EL (cell line): ENCODE results near the gene CACNA1C.

ENCODE experiments used
- DNase-seq: peaks from one replicate; pipeline ENCODE4 v3.0.0-alpha.2; 2016

The CACNA1C gene

GRCh38 chr12:2035431-2036055, 17.2 kb upstream of the CACNA1C start:
- DNase-seq = no peak

- DNase-seq = no peak
Measured at GRCh38 chr12:2039034-2039433, 13.8 kb upstream of the CACNA1C start.

- DNase-seq = no peak
Measured at GRCh38 chr12:2043054-2043453, 9.7 kb upstream of the CACNA1C start.

- DNase-seq = no peak
Measured at GRCh38 chr12:2044165-2044564, 8.6 kb upstream of the CACNA1C start.

GRCh38 chr12:2046957-2047356, 5.8 kb upstream of the CACNA1C start:
- DNase-seq = no peak

GRCh38 chr12:2047752-2048151, 5.0 kb upstream of the CACNA1C start:
- DNase-seq = no peak

GRCh38 chr12:2049604-2050540, 2.9 kb upstream of the CACNA1C start:
- peak; percentile 15 for DNase-seq

- peak; percentile 18 for DNase-seq
Measured at GRCh38 chr12:2051700-2052621, 826 bp upstream of the CACNA1C start.

GRCh38 chr12:2053691-2054090, 904 bp downstream of the CACNA1C start:
- peak; percentile 55 for DNase-seq

GRCh38 chr12:2054091-2055018, 1.6 kb downstream of the CACNA1C start:
- DNase-seq = peak; percentile 33

- peak; percentile 54 for DNase-seq
Measured at GRCh38 chr12:2057041-2057794, 4.4 kb downstream of the CACNA1C start.

GRCh38 chr12:2057795-2058408, 5.1 kb downstream of the CACNA1C start:
- DNase-seq = no peak

GRCh38 chr12:2058837-2059236, 6.0 kb downstream of the CACNA1C start:
- no peak for DNase-seq

GRCh38 chr12:2061402-2061801, 8.6 kb downstream of the CACNA1C start:
- DNase-seq = no peak

GRCh38 chr12:2064071-2064507, 11.3 kb downstream of the CACNA1C start:
- peak; percentile 49 for DNase-seq

GRCh38 chr12:2068653-2069052, 15.9 kb downstream of the CACNA1C start:
- no peak for DNase-seq

GRCh38 chr12:2070440-2071045, 17.8 kb downstream of the CACNA1C start:
- no peak for DNase-seq

- no peak for DNase-seq
Measured at GRCh38 chr12:2074792-2075191, 22.0 kb downstream of the CACNA1C start.

GRCh38 chr12:2075508-2076195, 22.9 kb downstream of the CACNA1C start:
- DNase-seq = no peak

GRCh38 chr12:2076196-2076570, 23.4 kb downstream of the CACNA1C start:
- DNase-seq = no peak
